Fibroblast of lung (primary cell): ENCODE results near the gene NCOR1. TPM values are rescaled to one million over a fixed set of nuclear protein-coding genes. Genes with fewer than 3 reads are reported as not detected.

ENCODE experiments used
- DNase-seq, 2 donors: peaks; one replicate each; pipeline versions ENCODE4 v3.0.0 to v3.0.0-alpha.2; 2010; ENCODE audit warnings: low read depth in 2 of 2
- H2AFZ ChIP-seq: 2 replicates; pipeline ENCODE4 v1.5.1; 2012; ENCODE audit warnings: low read length, control low read depth, inconsistent platforms
- H3K27ac ChIP-seq: 2 replicates; pipeline ENCODE4 v1.5.1; 2011; ENCODE audit warnings: low read length, control low read depth; ENCODE audit not compliant: insufficient read depth
- H3K27me3 ChIP-seq: 2 replicates; pipeline ENCODE4 v1.5.1; 2011; ENCODE audit warnings: mild to moderate bottlenecking, low read length; ENCODE audit not compliant: control insufficient read depth, insufficient read depth
- H3K36me3 ChIP-seq: 2 replicates; pipeline ENCODE4 v1.5.1; 2011; ENCODE audit warnings: low read length; ENCODE audit not compliant: control insufficient read depth, insufficient read depth
- H3K4me1 ChIP-seq: 2 replicates; pipeline ENCODE4 v1.5.1; 2011; ENCODE audit warnings: low read length; ENCODE audit not compliant: control insufficient read depth, insufficient read depth; ENCODE audit errors: extremely low read depth
- H3K4me2 ChIP-seq: 2 replicates; pipeline ENCODE4 v1.5.1; 2011; ENCODE audit warnings: low read length, control low read depth; ENCODE audit not compliant: insufficient read depth; ENCODE audit errors: extremely low read depth
- H3K4me3 ChIP-seq, 4 experiments: fragments of 200-600 bp in 1 of 4; sonication (generic) in 1 of 4; replicated peaks in 1 of 4; 2 replicates each; pipeline ENCODE4 v1.5.1; 2011 to 2016; ENCODE audit warnings: low read length in 4 of 4, low read depth in 3 of 4, mild to moderate bottlenecking in 3 of 4, control low read depth in 2 of 4, inconsistent platforms in 1 of 4, mixed read lengths in 1 of 4; ENCODE audit not compliant: insufficient read depth in 1 of 4; ENCODE audit errors: control extremely low read depth in 1 of 4
- H3K79me2 ChIP-seq: 2 replicates; pipeline ENCODE4 v1.5.1; 2012; ENCODE audit warnings: mild to moderate bottlenecking, low read length, inconsistent platforms; ENCODE audit not compliant: control insufficient read depth, insufficient read depth
- H3K9ac ChIP-seq: 2 replicates; pipeline ENCODE4 v1.5.1; 2011; ENCODE audit warnings: mild to moderate bottlenecking, low read length, control low read depth; ENCODE audit not compliant: insufficient read depth
- H3K9me3 ChIP-seq: 2 replicates; pipeline ENCODE4 v1.5.1; 2012; ENCODE audit warnings: low read depth, low read length; ENCODE audit not compliant: control insufficient read depth, insufficient read depth
- H4K20me1 ChIP-seq: 2 replicates; pipeline ENCODE4 v1.5.1; 2011; ENCODE audit warnings: low read length; ENCODE audit not compliant: control insufficient read depth, insufficient read depth; ENCODE audit errors: extremely low read depth
- CTCF ChIP-seq, 2 donors: IDR thresholded peaks in 1 of 2; conservative IDR thresholded peaks in 1 of 2; 1 replicate in 1 of 2; 2 replicates in 1 of 2; pipeline ENCODE4 v1.5.1; 2011 to 2012; ENCODE audit warnings: low read length in 2 of 2, control low read depth in 1 of 2, inconsistent platforms in 1 of 2, low read depth in 1 of 2, mild to moderate bottlenecking in 1 of 2
- EZH2 ChIP-seq: IDR thresholded peaks from 2 replicates; pipeline ENCODE4 v1.5.1; 2012; ENCODE audit warnings: low read length, control low read depth, mild to moderate bottlenecking; ENCODE audit errors: missing control alignments
- polyA plus RNA-seq, 2 donors: library from polyadenylated mRNA; depleted of rRNA in 1 of 2; stranded (reverse) in 1 of 2; unstranded in 1 of 2; fragments of >200 nt; gene quantifications; 2 replicates each; pipeline ENCODE4 v1.2.1, GENCODE V29; 2011 to 2012; ENCODE audit warnings: missing spikeins in 1 of 2
- total RNA-seq: library from RNA; depleted of rRNA; stranded (reverse); fragments of >200 nt; gene quantifications from 2 replicates; pipeline ENCODE4 v1.2.1, GENCODE V29; 2014

NCOR1 gene
- total and polyA plus RNA-seq, 2 donors (not counting 1 experiment from before 2014, with no cell fraction given), result 67.6 to 106 TPM

DNA sequence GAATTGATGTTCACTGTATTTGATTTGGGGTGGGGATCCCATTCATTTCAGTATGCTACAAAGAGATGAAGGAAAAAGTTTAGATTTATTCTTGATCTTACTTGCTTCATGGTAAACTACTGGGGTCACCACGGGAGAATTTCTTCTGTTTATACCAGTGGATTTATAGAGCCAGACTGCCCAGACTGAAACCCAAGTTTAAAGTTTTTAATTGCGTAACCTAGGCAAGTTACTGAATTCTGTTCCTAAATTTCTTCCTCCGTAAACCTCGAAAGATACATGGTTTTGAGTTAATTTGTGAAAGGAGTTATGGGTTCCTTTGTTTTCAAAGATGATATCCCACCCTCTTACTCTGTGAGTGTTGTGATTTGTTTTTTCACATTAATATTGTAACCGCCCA is 28.1 kb upstream of the NCOR1 start:
- Histone ChIP-seq H3K36me3 (no peaks in the 10 kb centered on the region), H3K4me3 (no peak overlapping the region), H3K79me2 (no peaks in the 10 kb centered on the region), H3K9ac (no peak overlapping the region), H4K20me1 (no peaks in the 10 kb centered on the region), H3K9me3 (no peaks in the 10 kb centered on the region), H3K4me2 (no peak overlapping the region), H3K27ac (no peak overlapping the region), H3K4me1 (no peaks in the 10 kb centered on the region), H3K27me3 (no peaks in the 10 kb centered on the region), H2AFZ (no peak overlapping the region)
- TF ChIP-seq CTCF (conservative IDR thresholded peaks at IDR 0.05 in 1 of 2, IDR thresholded peaks at IDR 0.05 in 1 of 2; ENCODE audit: low read depth in 1 of 2, low read length in 2 of 2) (no peak), EZH2 (no peak)
- DNase-seq, result peak in 1 of 2 donors; percentile 36

- no peak for DNase-seq
- Histone ChIP-seq H3K4me1 (no peaks in the 10 kb centered on the region), H3K36me3 (no peaks in the 10 kb centered on the region), H2AFZ (no peak overlapping the region), H3K9ac (no peak overlapping the region), H3K79me2 (no peaks in the 10 kb centered on the region), H4K20me1 (no peaks in the 10 kb centered on the region), H3K4me3 (no peak overlapping the region), H3K27ac (no peak overlapping the region), H3K27me3 (no peaks in the 10 kb centered on the region), H3K4me2 (no peak overlapping the region), H3K9me3 (no peaks in the 10 kb centered on the region)
- TF ChIP-seq CTCF (conservative IDR thresholded peaks at IDR 0.05 in 1 of 2, IDR thresholded peaks at IDR 0.05 in 1 of 2; ENCODE audit: low read depth in 1 of 2, low read length in 2 of 2) (no peak), EZH2 (no peak)
These were observed 26.6 kb upstream of the NCOR1 start for GRCh38 chr17:16241906-16242399.

GRCh38 chr17:16239931-16240330 is 24.6 kb upstream of the NCOR1 start:
- no peaks in the 10 kb centered on the region for H3K36me3 ChIP-seq
- no peaks in the 10 kb centered on the region for H3K27me3 ChIP-seq
- no peaks in the 10 kb centered on the region for H3K79me2 ChIP-seq
- no peak for DNase-seq
- H4K20me1 ChIP-seq, result no peaks in the 10 kb centered on the region
- no peak overlapping the region for H2AFZ ChIP-seq
- no peak overlapping the region for H3K9ac ChIP-seq
- no peaks in the 10 kb centered on the region for H3K9me3 ChIP-seq
- H3K4me3 ChIP-seq, result no peak overlapping the region
- H3K4me1 ChIP-seq, result no peaks in the 10 kb centered on the region
- TF ChIP-seq EZH2 (no peak), CTCF (conservative IDR thresholded peaks at IDR 0.05 in 1 of 2, IDR thresholded peaks at IDR 0.05 in 1 of 2; ENCODE audit: low read depth in 1 of 2, low read length in 2 of 2) (no peak)
- H3K4me2 ChIP-seq, result no peak overlapping the region
- H3K27ac ChIP-seq, result no peak overlapping the region
